Measurements from ENCODE around the gene AMDHD2. TPM values are rescaled to one million over a fixed set of nuclear protein-coding genes. Genes with fewer than 3 reads are reported as not detected.
"Not testable (repeated sequence)": the region's sequence is repeated elsewhere in the genome, so short reads cannot be mapped to it uniquely, and the experiment has no call there.

Gene AMDHD2
- total and polyA plus RNA-seq, 2 of the 8 experiments (the other 6 are each of a cell fraction or from before 2014, with no cell fraction given): 43.0 to 54.6 TPM

DNA sequence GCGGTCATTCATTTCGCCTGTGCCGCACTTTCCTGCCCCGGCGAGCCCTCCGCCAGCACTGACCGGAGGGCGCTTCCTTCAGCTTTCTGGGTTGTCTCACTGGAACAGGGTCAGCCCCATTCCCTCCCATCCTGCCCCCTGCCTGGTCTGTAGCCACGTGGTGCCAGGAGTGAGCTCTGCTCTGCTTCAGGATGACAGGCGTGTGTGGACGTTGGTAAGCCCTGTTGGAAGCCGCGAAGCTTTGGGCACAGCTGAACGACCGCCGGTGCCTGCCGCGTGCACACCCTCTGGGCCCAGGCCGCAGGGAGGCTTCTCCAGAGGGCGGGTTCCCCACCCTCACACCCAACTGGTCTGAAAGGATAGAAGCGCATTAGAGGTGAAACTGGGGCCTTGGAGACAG lies 60.6 kb downstream of the AMDHD2 start:
- H3K36me3 ChIP-seq (ENCODE audit: control insufficient read depth in 2 of 4, insufficient read depth in 4 of 4, low read length in 3 of 4); H3K4me3 ChIP-seq (ENCODE audit: extremely low read depth in 1 of 4, insufficient read depth in 2 of 4, low read depth in 3 of 4, low read length in 4 of 4); H4K5ac ChIP-seq (ENCODE audit: insufficient read length, low read depth, low read length); H2BK5ac ChIP-seq (ENCODE audit: low read depth, low read length); H4K20me1 ChIP-seq (replicated peaks in 1 of 2; ENCODE audit: control insufficient read depth in 1 of 2, insufficient read depth in 2 of 2, low read length in 2 of 2); H3K56ac ChIP-seq (replicated peaks; ENCODE audit: insufficient read length, low read depth, low read length); H3K4me1 ChIP-seq (replicated peaks in 1 of 4; ENCODE audit: control insufficient read depth in 3 of 4, insufficient read depth in 4 of 4, low read length in 3 of 4); H4K8ac ChIP-seq (ENCODE audit: extremely low read depth, insufficient read depth, low read length); H3K27ac ChIP-seq (ENCODE audit: low read depth, low read length); H3K27me3 ChIP-seq (replicated peaks in 1 of 4; ENCODE audit: control insufficient read depth in 3 of 4, extremely low read depth in 1 of 4, insufficient read depth in 3 of 4, low read length in 3 of 4); H2BK20ac ChIP-seq (ENCODE audit: low read length); CTCF ChIA-PET (ENCODE audit: partially characterized antibody); H3K14ac ChIP-seq (ENCODE audit: insufficient read length); DNase-seq (ENCODE audit: low read depth in 1 of 2, low spot score in 2 of 2); H3K18ac ChIP-seq (ENCODE audit: extremely low read depth, low read length); H3K4me2 ChIP-seq (ENCODE audit: insufficient read depth in 1 of 2, low read depth in 2 of 2, low read length in 2 of 2); H3K23me2 ChIP-seq (ENCODE audit: low read depth, low read length); H2AFZ ChIP-seq (ENCODE audit: low read length); H2AK5ac ChIP-seq (ENCODE audit: low read depth, low read length); H3K9ac ChIP-seq (replicated peaks in 1 of 4; ENCODE audit: extremely low read depth in 1 of 4, low read depth in 3 of 4, low read length in 3 of 4); H2BK15ac ChIP-seq (ENCODE audit: low read length); H2BK120ac ChIP-seq (replicated peaks; ENCODE audit: low read depth, low read length); FAIRE-seq; H2BK12ac ChIP-seq (ENCODE audit: low read depth, low read length); H3K23ac ChIP-seq (ENCODE audit: insufficient read length); H3K79me2 ChIP-seq (ENCODE audit: control insufficient read depth in 1 of 2, insufficient read depth in 2 of 2, low read length in 2 of 2); H4K91ac ChIP-seq (replicated peaks; ENCODE audit: insufficient read length, low read length); H3K4ac ChIP-seq (replicated peaks; ENCODE audit: insufficient read length, low read depth, low read length); H3K79me1 ChIP-seq (ENCODE audit: low read depth, low read length); POLR2A ChIA-PET (ENCODE audit: partially characterized antibody): not testable (repeated sequence)
- no CpG with 5 or more reads among the region's 21 CpGs for WGBS, 2 experiments (ENCODE audit: extremely low coverage in 1 of 2, insufficient coverage in 1 of 2, insufficient read length in 1 of 2, insufficient replicate concordance in 2 of 2, low coverage in 1 of 2, low lambda C conversion rate in 2 of 2, missing lambda C conversion rate in 1 of 2)
- peaks cover 0 to 11% of the 10 kb centered on the region in 2 experiments; a peak in 1 of 4 replicates for H3K9me3 ChIP-seq (ENCODE audit: insufficient read depth in 2 of 2, low read depth in 1 of 2, low read length in 1 of 2)

MicroRNAs encoded within 50 kb of the gene (microRNA counts, 767-probe panel; counts per million panel counts)
- 879 counts per million, percentile 95 among the panel's probes with 10 or more counts for microRNA hsa-miR-3178

Small RNA genes within 50 kb of the gene (microRNA-seq; reads per million reads assigned to microRNA genes)
- gene MIR3178 (ENCODE audit: borderline microRNAs expressed in 2 of 2, borderline number of aligned reads in 2 of 2, borderline replicate concordance in 1 of 2): 0 reads per million in 2 experiments

Small RNA genes within 50 kb of the gene (small RNA-seq; reads per million reads assigned to genes)
- gene AC093525.1 (ENCODE audit: insufficient read depth): not detected
- gene MIR3178 (ENCODE audit: insufficient read depth): not detected

Other genes starting within 250 kb of the AMDHD2 start
- 7.9 TPM in 2 replicates for gene ABCA3, start 179.6 kb upstream of the AMDHD2 start, total RNA-seq (2021; fragmentation: NEBNext Ultra II Directional; extraction: Animal tissue kit (Norgen Biotek cat#: 25700))
- gene ABCA3, start 179.6 kb upstream of the AMDHD2 start, polyA plus RNA-seq (2011; rRNA removed): 5.7 and 8.8 TPM in 2 replicates
- 54.3 and 55.9 TPM in 2 replicates for gene CCNF, start 90.9 kb upstream of the AMDHD2 start, total RNA-seq (2021; fragmentation: NEBNext Ultra II Directional; extraction: Animal tissue kit (Norgen Biotek cat#: 25700))
- 15.4 and 25.5 TPM in 2 replicates for gene CCNF, start 90.9 kb upstream of the AMDHD2 start, polyA plus RNA-seq (2011; rRNA removed)
- 54.2 and 54.6 TPM in 2 replicates for gene TEDC2, start 60.3 kb upstream of the AMDHD2 start, total RNA-seq (2021; fragmentation: NEBNext Ultra II Directional; extraction: Animal tissue kit (Norgen Biotek cat#: 25700))
- gene TEDC2, start 60.3 kb upstream of the AMDHD2 start, polyA plus RNA-seq (2011; rRNA removed): 55.6 and 71.2 TPM in 2 replicates
- 0.34 and 0.52 TPM in 2 replicates for gene NTN3, start 49.1 kb upstream of the AMDHD2 start, total RNA-seq (2021; fragmentation: NEBNext Ultra II Directional; extraction: Animal tissue kit (Norgen Biotek cat#: 25700))
- gene NTN3, start 49.1 kb upstream of the AMDHD2 start, polyA plus RNA-seq (2011; rRNA removed): 0.30 and 0.74 TPM in 2 replicates
- 18.6 and 21.5 TPM in 2 replicates for gene TBC1D24, start 45.2 kb upstream of the AMDHD2 start, total RNA-seq (2021; fragmentation: NEBNext Ultra II Directional; extraction: Animal tissue kit (Norgen Biotek cat#: 25700))
- 8.7 and 13.3 TPM in 2 replicates for gene TBC1D24, start 45.2 kb upstream of the AMDHD2 start, polyA plus RNA-seq (2011; rRNA removed)
- gene ATP6V0C, start 6.4 kb upstream of the AMDHD2 start, total RNA-seq (2021; fragmentation: NEBNext Ultra II Directional; extraction: Animal tissue kit (Norgen Biotek cat#: 25700)): 176 and 199 TPM in 2 replicates
- 125 and 218 TPM in 2 replicates for gene ATP6V0C, start 6.4 kb upstream of the AMDHD2 start, polyA plus RNA-seq (2011; rRNA removed)
- gene CEMP1, start 11.0 kb downstream of the AMDHD2 start, total RNA-seq (2021; fragmentation: NEBNext Ultra II Directional; extraction: Animal tissue kit (Norgen Biotek cat#: 25700)): not detected in 2 replicates
- 0.08 TPM in 1 of 2 replicates, not detected in the other for gene CEMP1, start 11.0 kb downstream of the AMDHD2 start, polyA plus RNA-seq (2011; rRNA removed)
- gene PDPK1, start 17.6 kb downstream of the AMDHD2 start, total RNA-seq (2021; fragmentation: NEBNext Ultra II Directional; extraction: Animal tissue kit (Norgen Biotek cat#: 25700)): 27.8 and 28.0 TPM in 2 replicates
- 13.8 and 17.1 TPM in 2 replicates for gene PDPK1, start 17.6 kb downstream of the AMDHD2 start, polyA plus RNA-seq (2011; rRNA removed)
- gene KCTD5, start 162.2 kb downstream of the AMDHD2 start, total RNA-seq (2021; fragmentation: NEBNext Ultra II Directional; extraction: Animal tissue kit (Norgen Biotek cat#: 25700)): 24.8 and 26.6 TPM in 2 replicates
- 31.8 and 46.8 TPM in 2 replicates for gene KCTD5, start 162.2 kb downstream of the AMDHD2 start, polyA plus RNA-seq (2011; rRNA removed)
- gene PRSS27, start 199.9 kb downstream of the AMDHD2 start, total RNA-seq (2021; fragmentation: NEBNext Ultra II Directional; extraction: Animal tissue kit (Norgen Biotek cat#: 25700)): 1.3 and 2.2 TPM in 2 replicates
- gene PRSS27, start 199.9 kb downstream of the AMDHD2 start, polyA plus RNA-seq (2011; rRNA removed): 7.5 and 10.5 TPM in 2 replicates
- 563 and 579 TPM in 2 replicates for gene SRRM2, start 232.3 kb downstream of the AMDHD2 start, total RNA-seq (2021; fragmentation: NEBNext Ultra II Directional; extraction: Animal tissue kit (Norgen Biotek cat#: 25700))
- 300 and 654 TPM in 2 replicates for gene SRRM2, start 232.3 kb downstream of the AMDHD2 start, polyA plus RNA-seq (2011; rRNA removed)

Data from H1 (cell line).